IMR-90 (cell line): ENCODE results near the gene EMSY. TPM values are rescaled to one million over a fixed set of nuclear protein-coding genes. Genes with fewer than 3 reads are reported as not detected.

Experiments
- ATAC-seq: fragments of 200-7000 bp; cut with Tn5 transposase; 2 replicates; pipeline ENCODE4 v1.9.1; 2020; ENCODE audit warnings: low read depth, mild to moderate bottlenecking, moderate library complexity
- BruUV-seq: library from RNA; stranded (reverse); fragments of 400-500 nt; replicated peaks from 2 replicates; lab custom pipeline; 2021; lab: Mats Ljungman, UMichigan
- CTCF ChIA-PET: fragments of 300-600 bp; formaldehyde crosslinking; extraction: SDS; loops from one replicate; lab custom pipeline; 2021; ENCODE audit warnings: antibody characterized with exemption; lab: Yijun Ruan, JAX
- POLR2A ChIA-PET: fragments of 300-600 bp; sonication (Branson Sonifier 250); formaldehyde crosslinking; loops from one replicate; lab custom pipeline; 2022; ENCODE audit warnings: antibody characterized with exemption; ENCODE audit not compliant: unreplicated experiment; lab: Charles Lee
- DNase-seq: peaks from one replicate; pipeline ENCODE4 v3.0.0; 2013
- H2AFZ ChIP-seq: replicated peaks from 2 replicates; pipeline ENCODE3; 2013; ENCODE audit warnings: low read length, mild to moderate bottlenecking; ENCODE audit not compliant: poor library complexity
- H2AK5ac ChIP-seq: 2 replicates; pipeline ENCODE4 v1.6.1; 2013; ENCODE audit warnings: low read depth, low read length, inconsistent platforms
- H2AK9ac ChIP-seq: replicated peaks from 2 replicates; pipeline ENCODE3; 2013; ENCODE audit warnings: mild to moderate bottlenecking, low read depth, low read length, moderate library complexity; ENCODE audit not compliant: poor library complexity
- H2BK120ac ChIP-seq: 2 replicates; pipeline ENCODE4 v1.6.1; 2013; ENCODE audit warnings: low read depth, low read length, inconsistent platforms
- H2BK15ac ChIP-seq: 3 replicates; pipeline ENCODE4 v1.6.1; 2013; ENCODE audit warnings: low read depth, low read length, inconsistent platforms
- H2BK20ac ChIP-seq: 2 replicates; pipeline ENCODE4 v1.6.1; 2013; ENCODE audit warnings: low read depth, mild to moderate bottlenecking, inconsistent platforms, low read length, moderate library complexity
- H2BK5ac ChIP-seq: 2 replicates; pipeline ENCODE4 v1.6.1; 2013; ENCODE audit warnings: mild to moderate bottlenecking, low read depth, low read length, inconsistent platforms; ENCODE audit not compliant: poor library complexity, severe bottlenecking
- H3K14ac ChIP-seq: replicated peaks from 2 replicates; pipeline ENCODE4 v1.6.1; 2013; ENCODE audit warnings: low read depth, low read length, inconsistent platforms
- H3K18ac ChIP-seq: 2 replicates; pipeline ENCODE4 v1.6.1; 2013; ENCODE audit warnings: low read depth, low read length, control low read depth
- H3K23ac ChIP-seq: 2 replicates; pipeline ENCODE4 v1.6.1; 2013; ENCODE audit warnings: low read depth, low read length, inconsistent platforms
- H3K27ac ChIP-seq: 2 replicates; pipeline ENCODE4 v1.5.1; 2013; ENCODE audit warnings: mild to moderate bottlenecking, control low read depth, low read length; ENCODE audit not compliant: insufficient read depth
- H3K27me3 ChIP-seq: 2 replicates; pipeline ENCODE4 v1.6.1; 2013; ENCODE audit warnings: low read length; ENCODE audit not compliant: control insufficient read depth, insufficient read depth
- H3K36me3 ChIP-seq: 2 replicates; pipeline ENCODE4 v1.6.1; 2013; ENCODE audit warnings: low read length, mixed read lengths; ENCODE audit not compliant: control insufficient read depth, insufficient read depth
- H3K4ac ChIP-seq: 2 replicates; pipeline ENCODE4 v1.6.1; 2013; ENCODE audit warnings: low read depth, low read length, inconsistent platforms
- H3K4me1 ChIP-seq: 2 replicates; pipeline ENCODE4 v1.6.1; 2013; ENCODE audit warnings: low read length, mixed read lengths; ENCODE audit not compliant: control insufficient read depth, insufficient read depth
- H3K4me2 ChIP-seq: 2 replicates; pipeline ENCODE4 v1.6.1; 2013; ENCODE audit warnings: low read depth, mild to moderate bottlenecking, control low read depth, low read length, moderate library complexity
- H3K4me3 ChIP-seq: 2 replicates; pipeline ENCODE4 v1.5.1; 2013; ENCODE audit warnings: low read depth, mild to moderate bottlenecking, control low read depth, low read length, moderate library complexity; ENCODE audit not compliant: insufficient read depth
- H3K56ac ChIP-seq: 2 replicates; pipeline ENCODE4 v1.6.1; 2013; ENCODE audit warnings: low read length, inconsistent platforms; ENCODE audit not compliant: insufficient read depth; ENCODE audit errors: extremely low read depth
- H3K79me1 ChIP-seq, 2 experiments: 2 replicates each; pipeline ENCODE4 v1.6.1; 2013; ENCODE audit warnings: low read length in 2 of 2, inconsistent platforms in 1 of 2, low read depth in 1 of 2
- H3K9ac ChIP-seq: 2 replicates; pipeline ENCODE4 v1.6.1; 2013; ENCODE audit warnings: low read depth, low read length, control low read depth
- H3K9me1 ChIP-seq: 2 replicates; pipeline ENCODE4 v1.6.1; 2013; ENCODE audit warnings: low read length, inconsistent platforms; ENCODE audit not compliant: insufficient read depth
- H3K9me3 ChIP-seq: 2 replicates; pipeline ENCODE4 v1.6.1; 2013; ENCODE audit warnings: low read length; ENCODE audit not compliant: control insufficient read depth, insufficient read depth
- H4K20me1 ChIP-seq: 2 replicates; pipeline ENCODE4 v1.6.1; 2013; ENCODE audit warnings: low read length, inconsistent platforms; ENCODE audit not compliant: insufficient read depth
- H4K5ac ChIP-seq: 2 replicates; pipeline ENCODE4 v1.6.1; 2013; ENCODE audit warnings: mild to moderate bottlenecking, low read depth, low read length, control low read depth
- H4K8ac ChIP-seq, 2 experiments: 2 replicates each; pipeline ENCODE4 v1.6.1; 2013; ENCODE audit warnings: low read depth in 2 of 2, low read length in 2 of 2, control low read depth in 1 of 2, inconsistent platforms in 1 of 2
- H4K91ac ChIP-seq: 2 replicates; pipeline ENCODE4 v1.6.1; 2013; ENCODE audit warnings: low read depth, low read length, inconsistent platforms; ENCODE audit not compliant: insufficient read depth
- CEBPB ChIP-seq: IDR thresholded peaks from 2 replicates; pipeline ENCODE4 v1.6.1; 2012; ENCODE audit warnings: low read depth, low read length, improper control_type of control experiment
- CHD1 ChIP-seq: IDR thresholded peaks from 2 replicates; pipeline ENCODE4 v1.6.1; 2012; ENCODE audit warnings: low read depth, low read length, improper control_type of control experiment
- RAD21 ChIP-seq: IDR thresholded peaks from 2 replicates; pipeline ENCODE4 v1.6.1; 2012; ENCODE audit warnings: low read length, improper control_type of control experiment
- SMC3 ChIP-seq: fragments of 150-350 bp; IDR thresholded peaks from 2 replicates; pipeline ENCODE4 v1.6.1; 2016; ENCODE audit warnings: low read depth, mild to moderate bottlenecking, antibody characterized with exemption, low read length, moderate library complexity
- WGBS, 2 experiments: methylation state at CpG; one replicate each; pipeline versions ENCODE4 v1.1.5 to v1.1.7; 2013; ENCODE audit warnings: missing lambda C conversion rate in 2 of 2; ENCODE audit not compliant: insufficient read length in 1 of 2; ENCODE audit errors: extremely low coverage in 2 of 2; 5-methylcytosine and 5-hydroxymethylcytosine counted together
- dilution Hi-C: fragments of 300-500 bp; cut with HindIII; formaldehyde crosslinking; loops from one replicate; pipeline ENCODE4 v1.14.3; 2018; ENCODE audit warnings: low sequenced_read_pairs; ENCODE audit not compliant: unreplicated experiment
- in situ Hi-C: fragments of 300-500 bp; cut with MboI; formaldehyde crosslinking; loops from 3 replicates; pipeline ENCODE4 v1.14.3; 2019; ENCODE audit warnings: low sequenced_read_pairs, inconsistent platforms, mixed read lengths
- intact Hi-C: fragments of 100-400 bp; cut with micrococcal nuclease; formaldehyde crosslinking; loops from 2 replicates; pipeline ENCODE4 v1.10.0; 2022
- polyA plus RNA-seq, 3 experiments: library from polyadenylated mRNA; depleted of rRNA; stranded (reverse); fragments of >200 nt; gene quantifications; 2 replicates each; pipeline ENCODE4 v1.2.3, GENCODE V29; 2012; ENCODE audit warnings: low replicate concordance in 1 of 3
- total RNA-seq: library from RNA; depleted of rRNA; stranded (reverse); fragments of >200 nt; gene quantifications from 2 replicates; pipeline ENCODE4 v1.2.3, GENCODE V29; 2012
- TF ChIP-seq, protein P1 (sequence below): fragments of 150-350 bp; IDR thresholded peaks from 2 replicates; pipeline ENCODE4 v1.6.1; 2016; ENCODE audit warnings: low read depth, mild to moderate bottlenecking, low read length, moderate library complexity, borderline replicate concordance
- TF ChIP-seq, protein P2 (sequence below): conservative IDR thresholded peaks from 2 replicates; pipeline ENCODE4 v1.5.1; 2012; ENCODE audit warnings: mild to moderate bottlenecking, low read depth, low read length, improper control_type of control experiment

Gene EMSY
- total and polyA plus RNA-seq, 2 of the 4 experiments (the other 2 are of a cell fraction), result 14.1 to 22.0 TPM

DNA sequence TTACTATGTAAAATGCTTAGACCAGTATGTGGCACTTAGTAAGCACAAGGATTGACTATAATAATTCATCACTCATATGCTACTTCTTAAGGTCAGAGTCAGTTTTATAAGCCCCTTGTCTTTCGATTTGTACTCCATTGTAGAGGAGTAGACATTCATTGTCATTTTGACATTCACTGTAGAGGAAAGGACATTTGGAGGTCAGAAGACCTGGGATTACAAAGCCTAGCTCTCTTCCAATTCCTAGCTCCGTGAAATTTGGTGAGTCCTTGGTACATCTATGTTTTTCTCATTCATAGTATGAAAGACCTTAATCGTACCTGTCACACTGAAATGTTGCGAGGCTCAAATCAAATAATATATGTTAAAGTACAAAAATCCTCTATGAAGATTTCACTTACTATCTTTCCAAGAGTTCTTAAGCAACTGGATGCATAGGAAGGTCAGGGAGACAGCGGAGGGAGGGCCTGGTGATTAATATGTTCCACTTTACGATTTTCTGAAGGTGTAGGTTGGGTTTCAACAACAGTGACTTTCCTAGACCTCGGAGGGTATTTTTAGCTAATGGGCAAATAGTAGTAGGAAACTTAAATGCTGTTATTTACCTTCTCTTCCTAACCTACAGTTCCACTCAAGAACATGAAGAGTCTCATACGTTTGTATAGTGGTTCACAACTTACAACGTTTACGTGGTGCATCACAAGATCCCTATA lies 1.4 kb upstream of the EMSY start:
- peak overlapping the region; percentile 15; the same call in 1 of the 2 replicates for H3K4ac ChIP-seq
- dilution Hi-C loops (no loop called here), in situ Hi-C loops (no loop called here), intact Hi-C loops (loop anchor here (5.0 kb wide), 2 partner anchors 61 to 236 kb away; partner anchors contain the start of genes GVQW3, THAP12 and WNT11)
- H3K79me1 ChIP-seq, result peaks cover 16 to 34% of the 10 kb centered on the region in 2 experiments; a peak in 3 of 4 replicates
- H3K18ac ChIP-seq, result no peak overlapping the region
- H2AFZ ChIP-seq, result no peak overlapping the region
- H3K9me3 ChIP-seq, result no peaks in the 10 kb centered on the region
- H3K9me1 ChIP-seq, result 0 out of 2 replicates have a peak, but pooled peaks cover 3% of the 10 kb centered on the region
- H3K4me2 ChIP-seq, result peak overlapping the region; percentile 69
- no peak overlapping the region for H2BK120ac ChIP-seq
- no peaks in the 10 kb centered on the region for H3K36me3 ChIP-seq
- peak overlapping the region; percentile 90; the same call in 1 of the 2 replicates for H3K23ac ChIP-seq
- 0 out of 2 replicates have a peak overlapping the region, but pooled peaks have one; percentile 3 for H3K27ac ChIP-seq
- no peaks in the 10 kb centered on the region for H3K27me3 ChIP-seq
- POLR2A ChIA-PET, result no interaction called here
- no peak overlapping the region; the same call in 1 of the 2 replicates for H4K5ac ChIP-seq
- no peak overlapping the region for H4K91ac ChIP-seq
- ATAC-seq (no peak), DNase-seq (no peak)
- H2BK20ac ChIP-seq, result no peak overlapping the region
- peak overlapping the region; percentile 68 for H3K4me3 ChIP-seq
- no peak overlapping the region for H2AK5ac ChIP-seq
- peaks cover 9% of the 10 kb centered on the region; the same call in 1 of the 2 replicates for H4K20me1 ChIP-seq
- H2BK15ac ChIP-seq, result no peak overlapping the region
- CTCF ChIA-PET, result interaction anchor here (1.4 kb wide), 1 partner anchor 33 kb away, joined by 3 read pairs; no protein-coding TSS in a partner anchor
- peak overlapping the region; percentile 91 for H3K56ac ChIP-seq
- H4K8ac ChIP-seq, result peak overlapping the region; percentile 49 to 84; a peak in 3 of 4 replicates
- no TSS peak for BruUV-seq
- no CpG with 5 or more reads among the region's 10 CpGs for WGBS, 2 experiments
- no peak overlapping the region for H2AK9ac ChIP-seq
- peak overlapping the region; percentile 95 for H3K14ac ChIP-seq
- no peaks in the 10 kb centered on the region for H3K4me1 ChIP-seq
- TF ChIP-seq CHD1 (no peak), CEBPB (no peak), SMC3 (no peak), RAD21 (no peak)
- TF ChIP-seq, protein P1, sequence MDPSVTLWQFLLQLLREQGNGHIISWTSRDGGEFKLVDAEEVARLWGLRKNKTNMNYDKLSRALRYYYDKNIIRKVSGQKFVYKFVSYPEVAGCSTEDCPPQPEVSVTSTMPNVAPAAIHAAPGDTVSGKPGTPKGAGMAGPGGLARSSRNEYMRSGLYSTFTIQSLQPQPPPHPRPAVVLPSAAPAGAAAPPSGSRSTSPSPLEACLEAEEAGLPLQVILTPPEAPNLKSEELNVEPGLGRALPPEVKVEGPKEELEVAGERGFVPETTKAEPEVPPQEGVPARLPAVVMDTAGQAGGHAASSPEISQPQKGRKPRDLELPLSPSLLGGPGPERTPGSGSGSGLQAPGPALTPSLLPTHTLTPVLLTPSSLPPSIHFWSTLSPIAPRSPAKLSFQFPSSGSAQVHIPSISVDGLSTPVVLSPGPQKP, result no peak
- TF ChIP-seq, protein P2, sequence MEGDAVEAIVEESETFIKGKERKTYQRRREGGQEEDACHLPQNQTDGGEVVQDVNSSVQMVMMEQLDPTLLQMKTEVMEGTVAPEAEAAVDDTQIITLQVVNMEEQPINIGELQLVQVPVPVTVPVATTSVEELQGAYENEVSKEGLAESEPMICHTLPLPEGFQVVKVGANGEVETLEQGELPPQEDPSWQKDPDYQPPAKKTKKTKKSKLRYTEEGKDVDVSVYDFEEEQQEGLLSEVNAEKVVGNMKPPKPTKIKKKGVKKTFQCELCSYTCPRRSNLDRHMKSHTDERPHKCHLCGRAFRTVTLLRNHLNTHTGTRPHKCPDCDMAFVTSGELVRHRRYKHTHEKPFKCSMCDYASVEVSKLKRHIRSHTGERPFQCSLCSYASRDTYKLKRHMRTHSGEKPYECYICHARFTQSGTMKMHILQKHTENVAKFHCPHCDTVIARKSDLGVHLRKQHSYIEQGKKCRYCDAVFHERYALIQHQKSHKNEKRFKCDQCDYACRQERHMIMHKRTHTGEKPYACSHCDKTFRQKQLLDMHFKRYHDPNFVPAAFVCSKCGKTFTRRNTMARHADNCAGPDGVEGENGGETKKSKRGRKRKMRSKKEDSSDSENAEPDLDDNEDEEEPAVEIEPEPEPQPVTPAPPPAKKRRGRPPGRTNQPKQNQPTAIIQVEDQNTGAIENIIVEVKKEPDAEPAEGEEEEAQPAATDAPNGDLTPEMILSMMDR, result no peak
- H2BK5ac ChIP-seq, result peak overlapping the region; percentile 11
- peak overlapping the region; percentile 94 for H3K9ac ChIP-seq
